Panc1 (cell line): ENCODE results near the gene NDRG3. TPM values are rescaled to one million over a fixed set of nuclear protein-coding genes. Genes with fewer than 3 reads are reported as not detected.
"Not testable (repeated sequence)": the region's sequence is repeated elsewhere in the genome, so short reads cannot be mapped to it uniquely, and the experiment has no call there.

Source experiments
- ATAC-seq: fragments of 200-7000 bp; cut with Tn5 transposase; 2 replicates; pipeline ENCODE4 v1.9.1; 2020; ENCODE audit warnings: mild to moderate bottlenecking, moderate library complexity
- BruUV-seq: library from RNA; stranded (reverse); fragments of 400-500 nt; replicated peaks from 2 replicates; lab custom pipeline; 2021; lab: Mats Ljungman, UMichigan
- CTCF ChIA-PET: fragments of 300-600 bp; sonication (Branson Sonifier 250); formaldehyde crosslinking; loops from one replicate; lab custom pipeline; 2022; ENCODE audit warnings: antibody characterized with exemption; lab: Charles Lee
- POLR2A ChIA-PET: fragments of 300-600 bp; sonication (Branson Sonifier 250); formaldehyde crosslinking; loops from one replicate; lab custom pipeline; 2022; ENCODE audit warnings: antibody characterized with exemption; lab: Charles Lee
- DNase-seq: peaks from one replicate; pipeline ENCODE4 v3.0.0-alpha.2; 2010; ENCODE audit warnings: low read depth, low spot score
- H3K27ac ChIP-seq: 2 replicates; pipeline ENCODE4 v1.5.1; 2011; ENCODE audit warnings: mild to moderate bottlenecking, low read length, inconsistent platforms
- H3K27me3 ChIP-seq: fragments of 200-500 bp; sonication (Bioruptor generic); 2 replicates; pipeline ENCODE4 v1.6.0; 2014; ENCODE audit warnings: low read length, inconsistent platforms; ENCODE audit not compliant: control insufficient read depth, insufficient read depth
- H3K36me3 ChIP-seq: fragments of 200-500 bp; sonication (Bioruptor generic); 2 replicates; pipeline ENCODE4 v1.5.1; 2014; ENCODE audit warnings: inconsistent platforms, mild to moderate bottlenecking, low read length, moderate library complexity; ENCODE audit not compliant: control insufficient read depth, insufficient read depth
- H3K4me1 ChIP-seq: 2 replicates; pipeline ENCODE4 v1.5.1; 2011; ENCODE audit warnings: inconsistent platforms, mild to moderate bottlenecking, low read length, moderate library complexity; ENCODE audit not compliant: control insufficient read depth, insufficient read depth
- H3K4me3 ChIP-seq, 2 experiments: 2 replicates each; pipeline ENCODE4 v1.5.1; 2011 to 2012; ENCODE audit warnings: low read depth in 2 of 2, low read length in 2 of 2, mild to moderate bottlenecking in 2 of 2, inconsistent platforms in 1 of 2, moderate library complexity in 1 of 2
- H3K9me3 ChIP-seq: fragments of 200-500 bp; sonication (Bioruptor generic); 2 replicates; pipeline ENCODE4 v1.5.1; 2014; ENCODE audit warnings: low read depth, mild to moderate bottlenecking, inconsistent platforms, low read length, moderate library complexity; ENCODE audit not compliant: control insufficient read depth, insufficient read depth
- CTCF ChIP-seq: fragments of 450-650 bp; IDR thresholded peaks from 2 replicates; pipeline ENCODE4 v1.5.1; 2017; ENCODE audit warnings: mild to moderate bottlenecking
- POLR2AphosphoS5 ChIP-seq: IDR thresholded peaks from 2 replicates; pipeline ENCODE4 v1.6.1; 2012; ENCODE audit warnings: mild to moderate bottlenecking, low read depth, low read length, moderate library complexity
- REST ChIP-seq, 2 experiments: IDR thresholded peaks; 2 replicates each; pipeline ENCODE4 v1.6.1; 2011 to 2012; ENCODE audit warnings: low read depth in 2 of 2, control low read depth in 1 of 2, low read length in 1 of 2, mild to moderate bottlenecking in 1 of 2, moderate library complexity in 1 of 2; ENCODE audit not compliant: insufficient read depth in 1 of 2
- SIN3A ChIP-seq: IDR thresholded peaks from 2 replicates; pipeline ENCODE4 v1.6.1; 2012; ENCODE audit warnings: low read depth, mild to moderate bottlenecking, low read length, moderate library complexity, borderline replicate concordance; ENCODE audit not compliant: insufficient read depth
- TCF7L2 ChIP-seq: IDR thresholded peaks from 2 replicates; pipeline ENCODE4 v1.6.1; 2011; ENCODE audit warnings: mild to moderate bottlenecking, low read depth, low read length, inconsistent platforms
- in situ Hi-C: cut with HindIII; loops from 2 replicates; pipeline ENCODE4 v1.10.0; 2016; ENCODE audit warnings: low sequenced_read_pairs, low pct_unique_long_range_greater_than_20kb
- intact Hi-C: fragments of 100-400 bp; cut with micrococcal nuclease; formaldehyde crosslinking; loops from one replicate; pipeline ENCODE4 v1.10.0; 2022; ENCODE audit not compliant: unreplicated experiment
- total RNA-seq: library from RNA; stranded (reverse); gene quantifications from one replicate; pipeline ENCODE4 v1.2.1, GENCODE V29; 2021; ENCODE audit not compliant: unreplicated experiment

Gene NDRG3
- total RNA-seq, 1 experiment from 2014 or later, result 36.0 TPM

- no peaks in the 10 kb centered on the region for H3K36me3 ChIP-seq
- ChIA-PET POLR2A (no interaction called here), CTCF (no interaction called here)
- DNase-seq, result no peak
- H3K27me3 ChIP-seq, result no peaks in the 10 kb centered on the region
- intact Hi-C loops (no loop called here), in situ Hi-C loops (no loop called here)
- TF ChIP-seq TCF7L2, result no peak
- ATAC-seq, result no peak
- no TSS peak for BruUV-seq
- no peak overlapping the region for H3K4me3 ChIP-seq
- H3K4me1 ChIP-seq, result no peaks in the 10 kb centered on the region
- no peaks in the 10 kb centered on the region for H3K9me3 ChIP-seq
- H3K27ac ChIP-seq, result no peak overlapping the region
These were observed 42.4 kb downstream of the NDRG3 start for GRCh38 chr20:36703530-36703929.

- ATAC-seq, result no peak
- CTCF ChIA-PET, result no interaction called here
- H3K9me3 ChIP-seq, result no peaks in the 10 kb centered on the region
- no peak for DNase-seq
- intact Hi-C loops, result no loop called here
- no TSS peak for BruUV-seq
- H3K4me3 ChIP-seq, result no peak overlapping the region
- in situ Hi-C loops, result no loop called here
- H3K27ac ChIP-seq, result no peak overlapping the region
- TF ChIP-seq REST (IDR thresholded peaks at IDR 0.05; ENCODE audit: insufficient read depth in 1 of 2, low read depth in 2 of 2, low read length in 1 of 2) (no peak), SIN3A (no peak), POLR2AphosphoS5 (no peak), TCF7L2 (no peak), CTCF (no peak)
- H3K4me1 ChIP-seq, result no peaks in the 10 kb centered on the region
- H3K36me3 ChIP-seq, result no peaks in the 10 kb centered on the region
- H3K27me3 ChIP-seq, result no peaks in the 10 kb centered on the region
- POLR2A ChIA-PET, result interaction anchor here (0.6 kb wide), 2 partner anchors 11 to 136 kb away, joined by 4 to 7 read pairs; no protein-coding TSS in a partner anchor
These were observed 45.5 kb downstream of the NDRG3 start for GRCh38 chr20:36700438-36700837.

- POLR2A ChIA-PET, ATAC-seq, CTCF ChIA-PET: not testable (repeated sequence)
These were observed 50.4 kb downstream of the NDRG3 start for GRCh38 chr20:36695467-36695866.

More at GRCh38 chr20:36695467-36695866, 50.4 kb downstream of the NDRG3 start:
- DNase-seq, H3K4me1 ChIP-seq, intact Hi-C loops, H3K27ac ChIP-seq, H3K4me3 ChIP-seq, in situ Hi-C loops, H3K36me3 ChIP-seq, H3K27me3 ChIP-seq, BruUV-seq, H3K9me3 ChIP-seq: not testable (repeated sequence)
